HepG2 (cell line): ENCODE data around the gene FASTKD3. TPM values are rescaled to one million over a fixed set of nuclear protein-coding genes. Genes with fewer than 3 reads are reported as not detected.

ENCODE experiments used
- ATAC-seq: fragments of 200-7000 bp; cut with Tn5 transposase; 3 replicates; pipeline ENCODE4 v1.9.1; 2020; ENCODE audit warnings: mild to moderate bottlenecking, moderate library complexity
- BruUV-seq: library from RNA; stranded (reverse); fragments of 400-500 nt; replicated peaks from 2 replicates; lab custom pipeline; 2021; lab: Mats Ljungman, UMichigan
- CTCF ChIA-PET: fragments of 300-600 bp; formaldehyde crosslinking; extraction: SDS; loops from one replicate; lab custom pipeline; 2021; ENCODE audit warnings: low total read pairs, inconsistent platforms, low intra/inter-chr PET ratio; lab: Yijun Ruan, JAX
- POLR2A ChIA-PET: fragments of 350-600 bp; sonication (Branson Sonifier 250); formaldehyde crosslinking; loops from one replicate; lab custom pipeline; 2020; ENCODE audit warnings: antibody characterized with exemption, inconsistent platforms; lab: Yijun Ruan, JAX
- DNase-seq: peaks from one replicate; pipeline ENCODE4 v3.0.0-alpha.2; 2015; ENCODE audit warnings: low spot score
- FAIRE-seq: peaks from 3 replicates; lab custom pipeline; 2011; peaks lifted over from hg19 to GRCh38; lab: Jason Lieb, UNC
- H2AFZ ChIP-seq: one replicate; pipeline ENCODE4 v1.6.1; 2011; ENCODE audit warnings: low read length, inconsistent platforms
- H3K27ac ChIP-seq: fragments of 300-600 bp; 3 replicates; pipeline ENCODE4 v1.8.0; 2011; ENCODE audit warnings: mixed run types, mild to moderate bottlenecking, mixed read lengths, low read length, inconsistent platforms; ENCODE audit not compliant: insufficient read depth; ENCODE audit errors: extremely low read length
- H3K27me3 ChIP-seq, 2 experiments: fragments of 200-600 bp in 1 of 2; 2 replicates in 1 of 2; 3 replicates in 1 of 2; pipeline versions ENCODE4 v1.6.0 to v1.8.0; 2011; ENCODE audit warnings: low read length in 2 of 2, mild to moderate bottlenecking in 2 of 2, moderate library complexity in 2 of 2, inconsistent platforms in 1 of 2; ENCODE audit not compliant: insufficient read depth in 2 of 2, control insufficient read depth in 1 of 2
- H3K36me3 ChIP-seq, 2 experiments: fragments of 200-600 bp in 1 of 2; replicated peaks in 1 of 2; 2 replicates in 1 of 2; 3 replicates in 1 of 2; pipeline versions ENCODE4 v1.5.1 to v1.8.0; 2011; ENCODE audit warnings: low read length in 2 of 2, inconsistent platforms in 1 of 2; ENCODE audit not compliant: insufficient read depth in 2 of 2, control insufficient read depth in 1 of 2
- H3K4me1 ChIP-seq: 2 replicates; pipeline ENCODE4 v1.5.1; 2012; ENCODE audit warnings: low read length, inconsistent platforms; ENCODE audit not compliant: insufficient read depth
- H3K4me2 ChIP-seq: 2 replicates; pipeline ENCODE4 v1.6.0; 2011; ENCODE audit warnings: low read depth, low read length, inconsistent platforms
- H3K4me3 ChIP-seq, 3 experiments: fragments of 200-600 bp in 1 of 3; sonication (generic), shearing (Covaris generic) in 1 of 3; replicated peaks in 1 of 3; 2 replicates each; pipeline ENCODE4 v1.5.1; 2011 to 2016; ENCODE audit warnings: low read length in 3 of 3, inconsistent platforms in 2 of 3, low read depth in 2 of 3, mild to moderate bottlenecking in 2 of 3, control low read depth in 1 of 3, mixed read lengths in 1 of 3; ENCODE audit not compliant: insufficient read depth in 1 of 3
- H3K79me2 ChIP-seq: one replicate; pipeline ENCODE4 v1.6.1; 2011; ENCODE audit warnings: low read length, inconsistent platforms; ENCODE audit not compliant: insufficient read depth
- H3K9ac ChIP-seq: 2 replicates; pipeline ENCODE4 v1.6.0; 2011; ENCODE audit warnings: mild to moderate bottlenecking, low read depth, low read length, inconsistent platforms; ENCODE audit not compliant: insufficient read depth
- H3K9me3 ChIP-seq: 2 replicates; pipeline ENCODE4 v1.5.1; 2012; ENCODE audit warnings: mild to moderate bottlenecking, low read length
- H4K20me1 ChIP-seq: 2 replicates; pipeline ENCODE4 v1.6.0; 2011; ENCODE audit warnings: inconsistent platforms, mild to moderate bottlenecking, low read length, moderate library complexity; ENCODE audit not compliant: insufficient read depth
- CCAR2 ChIP-seq: fragments of 200-400 bp; formaldehyde crosslinking; optimal IDR thresholded peaks from 2 replicates; pipeline ENCODE3; 2018; ENCODE audit warnings: low read depth, mild to moderate bottlenecking, low read length, moderate library complexity
- MXD4 ChIP-seq: IDR thresholded peaks from 2 replicates; pipeline ENCODE4 v1.6.1; 2016; ENCODE audit warnings: mild to moderate bottlenecking, missing biosample characterization, missing genetic modification reagents
- PLRG1 ChIP-seq: fragments of 450-650 bp; conservative IDR thresholded peaks from 2 replicates; pipeline ENCODE4 v1.6.1; 2016
- RBAK ChIP-seq: sonication (generic); formaldehyde crosslinking; IDR thresholded peaks from 2 replicates; pipeline ENCODE4 v1.5.1; 2020; ENCODE audit warnings: mild to moderate bottlenecking, missing genetic modification reagents
- RCOR2 ChIP-seq: IDR thresholded peaks from 2 replicates; pipeline ENCODE4 v1.6.1; 2016; ENCODE audit warnings: missing biosample characterization, missing genetic modification reagents
- RORA ChIP-seq: sonication (generic); formaldehyde crosslinking; IDR thresholded peaks from 2 replicates; pipeline ENCODE4 v1.5.0; 2020; ENCODE audit warnings: mild to moderate bottlenecking, missing genetic modification reagents, moderate library complexity
- SMAD1 ChIP-seq: sonication (generic); formaldehyde crosslinking; IDR thresholded peaks from 2 replicates; pipeline ENCODE4 v1.4.0; 2020; ENCODE audit warnings: missing genetic modification reagents, low read depth, mild to moderate bottlenecking, borderline replicate concordance
- ZFP36 ChIP-seq: fragments of 150-350 bp; IDR thresholded peaks from 2 replicates; pipeline ENCODE4 v1.6.1; 2018; ENCODE audit warnings: borderline replicate concordance, low read length, low read depth; ENCODE audit not compliant: partially characterized antibody
- ZNF83 ChIP-seq: sonication (generic); formaldehyde crosslinking; IDR thresholded peaks from 2 replicates; pipeline ENCODE4 v1.4.0; 2020; ENCODE audit warnings: missing genetic modification reagents, mild to moderate bottlenecking, borderline replicate concordance
- WGBS: methylation state at CpG from one replicate; pipeline ENCODE4 v1.1.6; 2017; ENCODE audit warnings: low lambda C conversion rate; 5-methylcytosine and 5-hydroxymethylcytosine counted together
- in situ Hi-C: cut with HindIII; loops from 2 replicates; pipeline ENCODE4 v1.10.0; 2017; ENCODE audit warnings: low pct_unique_long_range_greater_than_20kb; ENCODE audit not compliant: extremely low pct_ligation_motif_present
- intact Hi-C: fragments of 100-400 bp; cut with micrococcal nuclease; formaldehyde crosslinking; loops from one replicate; pipeline ENCODE4 v1.10.0; 2022; ENCODE audit not compliant: unreplicated experiment
- polyA plus RNA-seq, 8 experiments: library from polyadenylated mRNA; depleted of rRNA in 3 of 8; stranded (reverse) in 7 of 8; unstranded in 1 of 8; fragments of >200 nt; fragmentation: Illumina TruSeq in 4 of 8; extraction: Trizol in 4 of 8; gene quantifications; 2 replicates each; pipeline versions ENCODE4 v1.2.1 to v1.2.3, GENCODE V29; 2011 to 2016; ENCODE audit warnings: low read depth in 4 of 8, missing spikeins in 1 of 8, mixed read lengths in 1 of 8; ENCODE audit not compliant: insufficient read depth in 1 of 8
- total RNA-seq, 5 experiments: library from RNA; depleted of rRNA; stranded (reverse); fragments of >200 nt; fragmentation: Illumina TruSeq; extraction: Trizol; gene quantifications; 2 replicates each; pipeline ENCODE4 v1.2.3, GENCODE V29; 2016; ENCODE audit warnings: low read depth in 1 of 5
- TF ChIP-seq, protein P1 (sequence below): sonication (generic); formaldehyde crosslinking; conservative IDR thresholded peaks from 2 replicates; pipeline ENCODE4 v1.4.0; 2020; ENCODE audit warnings: missing genetic modification reagents
- TF ChIP-seq, protein P2 (sequence below): sonication (generic); formaldehyde crosslinking; IDR thresholded peaks from 2 replicates; pipeline ENCODE4 v1.9.0; 2022; ENCODE audit warnings: missing genetic modification reagents, mild to moderate bottlenecking, borderline replicate concordance

The FASTKD3 gene
- total and polyA plus RNA-seq, 2 of the 13 experiments (the other 11 are each of a cell fraction or from before 2014, with no cell fraction given), result 6.9 to 17.8 TPM

DNA sequence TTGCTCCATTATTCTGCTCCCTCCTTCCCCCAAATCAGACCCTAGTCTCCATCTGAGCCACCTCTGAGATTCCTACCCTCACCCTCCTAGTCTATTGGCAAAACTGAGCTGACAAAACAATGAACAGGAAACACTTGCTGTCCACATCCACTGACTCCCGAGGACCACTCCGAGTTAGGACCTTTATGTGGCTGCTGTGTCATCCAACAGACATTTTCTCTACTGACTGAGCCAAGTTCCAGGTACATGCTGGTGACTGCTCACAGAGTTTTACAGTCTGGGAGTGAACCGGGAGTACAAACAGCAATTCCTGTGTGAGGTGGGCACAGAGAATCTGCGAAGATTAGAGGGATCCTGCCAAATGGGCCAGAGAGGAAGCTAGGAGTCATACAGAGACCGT is 57.1 kb downstream of the FASTKD3 start:
- H3K36me3 ChIP-seq, result no peaks in the 10 kb centered on the region
- intact Hi-C loops, result no loop called here
- 38% methylated on average over 5 of the region's 5 CpGs for WGBS
- DNase-seq (no peak), FAIRE-seq (no peak), ATAC-seq (no peak)
- no peak overlapping the region for H3K4me2 ChIP-seq
- ChIA-PET POLR2A (no interaction called here), CTCF (no interaction called here)
- H3K9me3 ChIP-seq, result no peaks in the 10 kb centered on the region
- H4K20me1 ChIP-seq, result no peaks in the 10 kb centered on the region
- TF ChIP-seq RORA (CRISPR knock-in tag) (no peak), MXD4 (no peak), PLRG1 (no peak), RCOR2 (CRISPR knock-in tag) (no peak), CCAR2 (no peak), ZNF83 (CRISPR knock-in tag) (no peak), SMAD1 (CRISPR knock-in tag) (no peak), RBAK (no peak), ZFP36 (no peak)
- TF ChIP-seq, protein P1, sequence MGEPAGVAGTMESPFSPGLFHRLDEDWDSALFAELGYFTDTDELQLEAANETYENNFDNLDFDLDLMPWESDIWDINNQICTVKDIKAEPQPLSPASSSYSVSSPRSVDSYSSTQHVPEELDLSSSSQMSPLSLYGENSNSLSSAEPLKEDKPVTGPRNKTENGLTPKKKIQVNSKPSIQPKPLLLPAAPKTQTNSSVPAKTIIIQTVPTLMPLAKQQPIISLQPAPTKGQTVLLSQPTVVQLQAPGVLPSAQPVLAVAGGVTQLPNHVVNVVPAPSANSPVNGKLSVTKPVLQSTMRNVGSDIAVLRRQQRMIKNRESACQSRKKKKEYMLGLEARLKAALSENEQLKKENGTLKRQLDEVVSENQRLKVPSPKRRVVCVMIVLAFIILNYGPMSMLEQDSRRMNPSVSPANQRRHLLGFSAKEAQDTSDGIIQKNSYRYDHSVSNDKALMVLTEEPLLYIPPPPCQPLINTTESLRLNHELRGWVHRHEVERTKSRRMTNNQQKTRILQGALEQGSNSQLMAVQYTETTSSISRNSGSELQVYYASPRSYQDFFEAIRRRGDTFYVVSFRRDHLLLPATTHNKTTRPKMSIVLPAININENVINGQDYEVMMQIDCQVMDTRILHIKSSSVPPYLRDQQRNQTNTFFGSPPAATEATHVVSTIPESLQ, result no peak
- TF ChIP-seq, protein P2, sequence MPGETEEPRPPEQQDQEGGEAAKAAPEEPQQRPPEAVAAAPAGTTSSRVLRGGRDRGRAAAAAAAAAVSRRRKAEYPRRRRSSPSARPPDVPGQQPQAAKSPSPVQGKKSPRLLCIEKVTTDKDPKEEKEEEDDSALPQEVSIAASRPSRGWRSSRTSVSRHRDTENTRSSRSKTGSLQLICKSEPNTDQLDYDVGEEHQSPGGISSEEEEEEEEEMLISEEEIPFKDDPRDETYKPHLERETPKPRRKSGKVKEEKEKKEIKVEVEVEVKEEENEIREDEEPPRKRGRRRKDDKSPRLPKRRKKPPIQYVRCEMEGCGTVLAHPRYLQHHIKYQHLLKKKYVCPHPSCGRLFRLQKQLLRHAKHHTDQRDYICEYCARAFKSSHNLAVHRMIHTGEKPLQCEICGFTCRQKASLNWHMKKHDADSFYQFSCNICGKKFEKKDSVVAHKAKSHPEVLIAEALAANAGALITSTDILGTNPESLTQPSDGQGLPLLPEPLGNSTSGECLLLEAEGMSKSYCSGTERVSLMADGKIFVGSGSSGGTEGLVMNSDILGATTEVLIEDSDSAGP (CRISPR knock-in tag), result no peak
- H3K4me3 ChIP-seq, result no peak overlapping the region
- H3K27ac ChIP-seq, result no peak overlapping the region
- H3K9ac ChIP-seq, result no peak overlapping the region
- BruUV-seq, result no TSS peak
- H3K27me3 ChIP-seq, result peaks cover 0 to 16% of the 10 kb centered on the region in 2 experiments; a peak in 2 of 5 replicates
- in situ Hi-C loops, result no loop called here
- H3K4me1 ChIP-seq, result no peaks in the 10 kb centered on the region
- no peak overlapping the region for H2AFZ ChIP-seq
- H3K79me2 ChIP-seq, result no peaks in the 10 kb centered on the region

Other genes with a start within 250 kb of the FASTKD3 start
- 0.11 and 0.20 TPM in 2 replicates for gene CFAP90, start 17.9 kb downstream of the FASTKD3 start, total RNA-seq (2016; rRNA removed; fragmentation: Illumina TruSeq; extraction: Trizol)
- not detected in 2 replicates for gene CFAP90, start 17.9 kb downstream of the FASTKD3 start, polyA plus RNA-seq (2011; rRNA removed)
- gene MTRR, start 117 bp upstream of the FASTKD3 start, total RNA-seq (2016; rRNA removed; fragmentation: Illumina TruSeq; extraction: Trizol), result 39.2 and 43.1 TPM in 2 replicates
- gene MTRR, start 117 bp upstream of the FASTKD3 start, polyA plus RNA-seq (2011; rRNA removed), result 53.9 and 59.2 TPM in 2 replicates